Neutrophil (primary cell): ENCODE data around the gene PXDC1.
A peak's percentile ranks its signal among the peaks of the same experiment; 100 is the strongest.

Experiments used
- H3K27ac ChIP-seq: fragments of 200-600 bp; sonication (generic); 2 replicates; pipeline ENCODE4 v1.5.1; 2016; ENCODE audit warnings: mild to moderate bottlenecking, moderate library complexity
- H3K27me3 ChIP-seq: fragments of 200-600 bp; sonication (generic); 2 replicates; pipeline ENCODE4 v1.6.0; 2016; ENCODE audit warnings: mild to moderate bottlenecking
- H3K36me3 ChIP-seq: fragments of 200-600 bp; sonication (generic); 2 replicates; pipeline ENCODE4 v1.5.1; 2017
- H3K4me1 ChIP-seq, 2 experiments: fragments of 200-600 bp in 1 of 2; sonication (generic) in 1 of 2; 1 replicate in 1 of 2; 2 replicates in 1 of 2; pipeline versions ENCODE4 v1.5.1 to v1.6.1; 2013 to 2016; ENCODE audit warnings: low read depth in 1 of 2, low read length in 1 of 2, mild to moderate bottlenecking in 1 of 2, moderate library complexity in 1 of 2; ENCODE audit not compliant: control insufficient read depth in 1 of 2, insufficient read depth in 1 of 2
- H3K4me3 ChIP-seq, 2 experiments: fragments of 200-600 bp in 1 of 2; sonication (generic) in 1 of 2; 1 replicate in 1 of 2; 2 replicates in 1 of 2; pipeline ENCODE4 v1.5.1; 2013 to 2016; ENCODE audit warnings: low read depth in 1 of 2, low read length in 1 of 2, mild to moderate bottlenecking in 1 of 2, moderate library complexity in 1 of 2
- H3K9me3 ChIP-seq: fragments of 200-600 bp; sonication (generic); 2 replicates; pipeline ENCODE4 v1.5.1; 2016
- CTCF ChIP-seq: fragments of 200-600 bp; sonication (generic); IDR thresholded peaks from 2 replicates; pipeline ENCODE4 v1.5.1; 2016; ENCODE audit warnings: antibody characterized with exemption

The PXDC1 gene

DNA sequence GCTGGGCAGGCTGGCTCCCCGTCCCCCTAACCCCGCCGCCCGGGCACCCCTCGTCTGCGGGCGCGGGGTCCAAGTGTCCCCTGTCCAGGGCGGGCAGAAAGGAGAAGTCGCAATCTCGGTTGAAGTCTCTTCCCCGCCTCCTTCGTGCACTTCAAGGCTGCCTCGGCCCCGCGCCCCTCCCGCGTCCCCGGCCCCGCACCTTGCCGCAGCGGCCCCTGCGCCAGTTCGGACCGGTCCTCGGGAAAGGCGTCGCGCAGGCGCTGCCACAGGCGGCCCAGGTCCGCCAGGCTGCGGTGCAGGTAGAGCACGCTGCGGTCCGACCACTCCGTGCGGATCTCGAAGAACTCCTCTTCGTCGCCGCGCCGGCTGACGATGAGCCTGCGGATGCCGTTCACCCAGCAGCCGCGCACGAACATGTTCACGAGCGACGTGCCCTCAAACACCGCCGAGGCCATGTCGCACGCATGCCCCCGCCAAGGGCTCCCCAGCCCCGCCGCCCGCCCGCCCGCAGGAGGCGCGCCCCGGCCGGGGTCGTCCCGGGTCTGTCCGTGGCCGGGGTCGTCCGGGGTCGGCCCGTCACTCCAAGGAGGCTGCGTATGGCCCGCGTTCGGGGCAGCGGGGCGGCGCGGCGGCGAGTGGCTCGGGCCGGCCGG, at the start of gene PXDC1:
Gene PXDC1, minus strand, starts transcription at position 637 of the 653 bp plus-strand sequence. Its CDS starts 182 bp downstream, at position 455.
- H3K4me3 ChIP-seq, result peak within 1 kb of the TSS; percentile 70 to 74
- peaks cover 80% of the 10 kb centered on the region for H3K27me3 ChIP-seq
- H3K27ac ChIP-seq, result peak within 1 kb of the TSS; percentile 12
- no peaks in the 10 kb centered on the region for H3K9me3 ChIP-seq
- TF ChIP-seq CTCF, result no peak
- no peaks in the 10 kb centered on the region for H3K36me3 ChIP-seq
- H3K4me1 ChIP-seq, result peaks cover 35 to 46% of the 10 kb centered on the region in 2 experiments

DNA sequence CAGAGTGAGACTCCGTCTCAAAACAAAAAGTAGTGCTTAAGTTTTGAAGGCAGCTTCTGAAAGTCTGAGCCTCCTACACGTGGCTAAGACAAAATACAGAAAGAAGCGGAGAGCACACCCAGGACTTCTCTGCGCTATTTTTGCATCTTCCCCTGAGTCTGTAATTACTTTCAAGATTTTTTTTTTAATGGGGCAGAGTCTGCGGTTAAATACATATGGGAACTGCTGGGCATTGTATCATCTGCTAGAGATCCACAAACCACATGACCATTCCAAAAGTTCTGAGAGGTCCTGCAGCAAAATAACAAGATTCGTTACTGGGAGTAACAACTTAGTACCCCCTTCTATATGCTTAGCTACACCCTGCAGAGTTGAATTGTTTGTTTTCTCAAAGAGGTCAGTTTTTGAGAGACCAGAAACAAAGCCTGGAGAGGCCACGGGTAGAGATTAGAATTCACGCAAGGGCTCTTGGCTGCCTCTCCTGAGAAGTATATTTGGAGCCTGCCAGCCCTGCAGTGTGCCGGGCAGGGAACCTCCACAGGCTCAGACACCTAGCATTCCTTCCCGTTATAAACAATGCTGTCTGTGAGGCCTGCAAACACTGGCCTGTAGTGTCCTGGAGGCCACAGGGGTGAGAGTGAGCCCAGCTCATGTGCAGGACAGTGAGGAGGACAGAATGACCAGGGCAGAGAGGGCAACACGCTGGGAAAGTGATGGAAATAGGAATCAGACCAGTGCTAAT, 49.5 kb upstream of the PXDC1 start:
- Histone ChIP-seq H3K4me3 (no peak overlapping the region), H3K36me3 (no peaks in the 10 kb centered on the region), H3K27me3 (no peaks in the 10 kb centered on the region), H3K9me3 (no peaks in the 10 kb centered on the region), H3K27ac (no peak overlapping the region), H3K4me1 (no peaks in the 10 kb centered on the region)
- no peak for TF ChIP-seq CTCF

DNA sequence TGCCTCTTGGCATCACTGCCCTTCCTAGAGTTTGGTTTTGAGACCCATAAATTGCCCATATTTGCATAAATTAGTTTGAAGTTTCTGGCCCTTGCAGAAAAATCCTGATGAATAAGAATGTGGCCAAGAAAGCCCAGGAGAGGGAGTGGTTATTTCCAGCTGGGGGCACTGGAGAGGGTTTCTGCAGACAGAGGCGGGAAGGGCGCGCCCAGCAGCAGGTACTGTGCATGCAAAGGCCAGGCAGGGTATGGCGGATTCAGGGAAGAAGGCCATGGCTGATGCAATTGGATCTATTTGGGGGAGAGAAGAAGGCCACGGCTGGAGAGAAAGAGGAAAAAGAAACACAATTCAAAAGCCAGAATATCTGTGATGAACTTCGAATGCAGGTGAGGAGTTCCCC, 48.2 kb upstream of the PXDC1 start:
- H3K4me1 ChIP-seq, result no peaks in the 10 kb centered on the region

GRCh38 chr6:3798055-3798919, 46.8 kb upstream of the PXDC1 start:
- no peak overlapping the region for H3K27ac ChIP-seq
- H3K9me3 ChIP-seq, result no peaks in the 10 kb centered on the region
- H3K36me3 ChIP-seq, result no peaks in the 10 kb centered on the region
- TF ChIP-seq CTCF, result no peak
- no peaks in the 10 kb centered on the region for H3K27me3 ChIP-seq
- no peaks in the 10 kb centered on the region for H3K4me1 ChIP-seq
- no peak overlapping the region for H3K4me3 ChIP-seq

More for the DNA sequence above, 48.2 kb upstream of the PXDC1 start:
- Histone ChIP-seq H3K36me3 (no peaks in the 10 kb centered on the region), H3K9me3 (no peaks in the 10 kb centered on the region), H3K4me3 (no peak overlapping the region), H3K27ac (no peak overlapping the region), H3K27me3 (no peaks in the 10 kb centered on the region)
- no peak for TF ChIP-seq CTCF

DNA sequence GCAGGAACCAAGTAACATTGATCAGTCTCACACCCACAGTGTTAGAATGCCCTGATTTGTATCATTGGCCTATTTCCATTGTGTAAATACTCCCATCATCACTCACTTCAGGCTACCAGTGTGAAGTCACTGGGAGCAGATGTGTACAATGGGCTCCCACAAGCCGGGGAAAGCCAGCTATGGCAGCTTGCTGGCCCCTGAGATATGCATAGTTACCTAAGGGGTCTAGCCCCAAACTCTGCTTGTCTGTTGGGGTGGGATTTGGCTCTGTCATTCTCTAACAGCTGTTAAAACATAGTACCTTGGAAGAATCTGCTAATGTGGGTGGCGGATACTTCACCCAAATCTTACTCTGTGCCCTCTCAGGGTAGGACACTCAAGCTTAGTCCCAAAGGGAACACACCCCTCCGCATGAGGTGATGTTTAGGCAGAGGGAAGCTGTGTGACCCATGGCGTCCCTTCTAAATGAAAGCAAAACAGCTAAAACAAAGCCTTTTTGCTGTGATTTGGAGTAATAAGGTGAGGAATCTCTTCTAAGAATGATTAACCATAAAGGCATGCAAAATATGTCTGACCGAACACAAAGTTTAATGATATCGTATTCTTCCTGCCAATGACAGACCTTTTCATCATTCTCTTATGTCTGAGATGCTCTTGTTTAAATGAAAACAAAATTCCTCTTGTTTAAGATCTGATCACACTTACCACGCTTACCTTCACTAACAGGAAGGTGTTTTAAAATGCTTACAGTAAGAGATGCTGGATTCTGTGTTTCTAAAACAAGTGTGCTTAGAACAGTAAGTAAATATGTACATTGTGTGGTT, 45.9 kb upstream of the PXDC1 start:
- Histone ChIP-seq H3K36me3 (no peaks in the 10 kb centered on the region), H3K4me1 (no peaks in the 10 kb centered on the region), H3K9me3 (no peaks in the 10 kb centered on the region), H3K4me3 (no peak overlapping the region), H3K27me3 (no peaks in the 10 kb centered on the region), H3K27ac (no peak overlapping the region)
- TF ChIP-seq CTCF, result no peak
